Prostate gland (tissue), 2 donors: ENCODE measurements around the gene PANK3. TPM values are rescaled to one million over a fixed set of nuclear protein-coding genes. Genes with fewer than 3 reads are reported as not detected.

Experiments
- DNase-seq: peaks from one replicate; pipeline ENCODE4 v3.0.0-alpha.2; 2019; ENCODE audit warnings: low spot score
- H3K27ac ChIP-seq, 2 donors: fragments of 200-600 bp; sonication (generic); 2 replicates each; pipeline ENCODE4 v1.5.1; 2017 to 2019
- H3K27me3 ChIP-seq: fragments of 200-600 bp; sonication (generic); replicated peaks from 2 replicates; pipeline ENCODE4 v1.5.1; 2019; ENCODE audit not compliant: insufficient read depth
- H3K36me3 ChIP-seq, 2 donors: fragments of 200-600 bp; sonication (generic); 1 replicate in 1 of 2; 2 replicates in 1 of 2; pipeline versions ENCODE4 v1.5.1 to v1.8.1; 2017 to 2019
- H3K4me1 ChIP-seq: fragments of 200-600 bp; sonication (generic); replicated peaks from 2 replicates; pipeline ENCODE4 v1.5.1; 2019
- H3K4me3 ChIP-seq, 2 donors: fragments of 200-600 bp; sonication (generic); 2 replicates each; pipeline ENCODE4 v1.5.1; 2017 to 2019
- H3K9me3 ChIP-seq: fragments of 200-600 bp; sonication (generic); 2 replicates; pipeline ENCODE4 v1.5.1; 2017
- POLR2A ChIP-seq: fragments of 450-650 bp; IDR thresholded peaks from one replicate; pipeline ENCODE4 v1.6.1; 2016; ENCODE audit warnings: antibody characterized with exemption, mild to moderate bottlenecking
- POLR2AphosphoS5 ChIP-seq: sonication (generic); formaldehyde crosslinking; IDR thresholded peaks from one replicate; pipeline ENCODE4 v1.6.1; 2017; ENCODE audit warnings: antibody characterized with exemption
- WGBS: methylation state at CpG from one replicate; pipeline ENCODE4 v1.1.5; 2018; 5-methylcytosine and 5-hydroxymethylcytosine counted together
- intact Hi-C: fragments of 100-400 bp; cut with DNase I; formaldehyde crosslinking; loops from one replicate; pipeline ENCODE4 v1.14.2; 2022
- total RNA-seq, 2 donors: library from RNA; depleted of rRNA; stranded (reverse); fragments of >200 nt; gene quantifications; one replicate each; pipeline ENCODE4 v1.1.0, GENCODE V29; 2016
- TF ChIP-seq, protein P1 (sequence below), 4 experiments: fragments of 200-600 bp in 2 of 4; fragments of 450-650 bp in 2 of 4; sonication (generic) in 2 of 4; IDR thresholded peaks; 1 replicate in 3 of 4; 2 replicates in 1 of 4; pipeline ENCODE4 v1.5.1; 2016 to 2019; ENCODE audit warnings: antibody characterized with exemption in 4 of 4, mild to moderate bottlenecking in 2 of 4, moderate library complexity in 2 of 4

Gene PANK3
- total RNA-seq, 2 donors from 2014 or later = 24.8 to 48.7 TPM

DNA sequence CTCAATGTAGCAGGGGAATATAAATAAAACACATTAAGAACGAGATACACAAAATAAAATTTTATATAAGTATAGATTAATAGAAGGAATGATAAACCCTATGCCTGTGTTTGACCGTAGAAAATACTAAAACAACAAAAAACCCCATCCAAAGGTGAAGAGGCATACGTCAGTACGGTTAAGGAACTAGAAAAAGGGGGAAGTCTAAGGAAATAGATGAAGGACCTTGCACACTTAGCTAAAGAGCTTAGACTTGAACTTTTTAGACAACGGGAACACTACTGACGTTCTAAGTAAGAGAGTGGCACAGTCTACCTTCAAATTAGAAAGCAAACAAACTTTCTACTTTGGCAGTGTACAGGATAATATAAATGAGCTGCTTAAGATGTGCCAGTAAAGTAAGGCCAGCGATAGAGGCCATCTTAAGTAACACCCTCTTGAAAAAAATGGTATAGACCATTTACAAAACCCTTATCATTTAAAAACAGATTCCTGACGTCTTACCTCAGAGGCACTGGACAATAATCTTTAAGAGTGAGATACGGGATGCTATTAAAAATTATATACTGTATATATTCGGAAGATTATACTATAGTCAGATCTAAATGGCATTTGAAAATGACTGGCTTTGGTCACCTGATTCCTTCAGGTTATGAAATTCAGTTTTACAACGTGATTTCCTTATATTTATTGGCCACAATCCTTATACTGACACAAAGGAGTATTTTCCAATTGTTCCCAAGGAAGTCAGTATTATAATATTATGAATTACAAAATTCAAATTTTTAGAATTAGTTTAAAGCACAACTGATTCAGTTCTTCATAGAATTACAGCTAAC lies 8.5 kb downstream of the PANK3 start:
- intact Hi-C loops = no loop called here
- WGBS = 85% methylated on average over 11 of the region's 11 CpGs
- Histone ChIP-seq H3K36me3 (no peaks in the 10 kb centered on the region), H3K4me3 (no peak overlapping the region), H3K27ac (no peak overlapping the region), H3K27me3 (no peaks in the 10 kb centered on the region), H3K9me3 (no peaks in the 10 kb centered on the region), H3K4me1 (no peaks in the 10 kb centered on the region)
- DNase-seq = no peak
- TF ChIP-seq POLR2A = no peak
- TF ChIP-seq, protein P1, sequence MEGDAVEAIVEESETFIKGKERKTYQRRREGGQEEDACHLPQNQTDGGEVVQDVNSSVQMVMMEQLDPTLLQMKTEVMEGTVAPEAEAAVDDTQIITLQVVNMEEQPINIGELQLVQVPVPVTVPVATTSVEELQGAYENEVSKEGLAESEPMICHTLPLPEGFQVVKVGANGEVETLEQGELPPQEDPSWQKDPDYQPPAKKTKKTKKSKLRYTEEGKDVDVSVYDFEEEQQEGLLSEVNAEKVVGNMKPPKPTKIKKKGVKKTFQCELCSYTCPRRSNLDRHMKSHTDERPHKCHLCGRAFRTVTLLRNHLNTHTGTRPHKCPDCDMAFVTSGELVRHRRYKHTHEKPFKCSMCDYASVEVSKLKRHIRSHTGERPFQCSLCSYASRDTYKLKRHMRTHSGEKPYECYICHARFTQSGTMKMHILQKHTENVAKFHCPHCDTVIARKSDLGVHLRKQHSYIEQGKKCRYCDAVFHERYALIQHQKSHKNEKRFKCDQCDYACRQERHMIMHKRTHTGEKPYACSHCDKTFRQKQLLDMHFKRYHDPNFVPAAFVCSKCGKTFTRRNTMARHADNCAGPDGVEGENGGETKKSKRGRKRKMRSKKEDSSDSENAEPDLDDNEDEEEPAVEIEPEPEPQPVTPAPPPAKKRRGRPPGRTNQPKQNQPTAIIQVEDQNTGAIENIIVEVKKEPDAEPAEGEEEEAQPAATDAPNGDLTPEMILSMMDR (IDR thresholded peaks at IDR 0.05) = no peak

DNA sequence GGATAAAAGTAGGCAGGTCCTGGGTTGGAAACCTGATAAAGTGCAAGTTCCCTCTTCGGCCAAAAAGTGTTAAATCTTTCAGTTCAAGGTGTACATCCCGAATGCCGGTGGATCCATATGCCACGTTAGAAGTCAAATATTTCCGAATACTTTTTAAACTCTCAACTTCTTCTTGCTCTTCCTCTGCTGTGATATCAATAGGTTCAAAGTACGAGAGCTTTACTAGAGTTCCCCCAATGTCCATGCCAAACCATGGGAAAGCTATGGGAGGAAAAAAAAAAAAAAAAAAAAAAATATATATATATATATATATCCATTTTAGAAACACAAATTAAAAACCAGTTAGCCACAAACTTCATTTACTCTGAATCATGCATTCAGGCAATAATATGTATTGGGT lies 10.4 kb downstream of the PANK3 start:
- DNase-seq = no peak
- no peaks in the 10 kb centered on the region for H3K27me3 ChIP-seq
- no peaks in the 10 kb centered on the region for H3K4me1 ChIP-seq
- H3K9me3 ChIP-seq = no peaks in the 10 kb centered on the region
- intact Hi-C loops = no loop called here
- H3K36me3 ChIP-seq = no peaks in the 10 kb centered on the region
- WGBS = 97% methylated on average over 6 of the region's 6 CpGs
- H3K27ac ChIP-seq = no peak overlapping the region
- no peak overlapping the region for H3K4me3 ChIP-seq
- TF ChIP-seq POLR2A (no peak), POLR2AphosphoS5 (no peak)
- TF ChIP-seq, protein P1 (IDR thresholded peaks at IDR 0.05) = no peak

DNA sequence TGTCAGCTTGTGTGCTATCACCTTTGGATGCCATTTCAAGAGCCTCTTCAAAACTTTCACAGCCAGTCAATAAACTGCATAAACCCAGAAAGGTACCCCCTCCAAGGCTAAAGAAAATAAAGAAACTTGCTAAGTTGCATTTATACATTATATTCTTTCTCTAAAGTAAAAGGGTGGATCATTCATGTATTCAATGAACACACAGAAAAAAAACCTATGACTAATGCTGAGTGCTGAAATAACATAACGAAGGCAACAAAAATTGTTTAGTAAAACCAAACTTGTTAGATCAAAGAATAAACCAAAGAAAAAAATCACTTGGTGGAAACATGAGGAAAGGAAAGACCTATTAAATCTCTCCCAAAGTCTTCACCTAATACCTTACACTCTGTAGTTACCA lies 15.2 kb downstream of the PANK3 start:
- H3K27ac ChIP-seq = no peak overlapping the region
- WGBS = 88% methylated on average over 1 of the region's 1 CpG
- no peaks in the 10 kb centered on the region for H3K36me3 ChIP-seq
- no peak overlapping the region for H3K4me3 ChIP-seq
- H3K4me1 ChIP-seq = no peaks in the 10 kb centered on the region
- intact Hi-C loops = no loop called here
- H3K27me3 ChIP-seq = no peaks in the 10 kb centered on the region
- H3K9me3 ChIP-seq = no peaks in the 10 kb centered on the region
- no peak for DNase-seq
- TF ChIP-seq, protein P1 (IDR thresholded peaks at IDR 0.05) = no peak
- TF ChIP-seq POLR2A (no peak), POLR2AphosphoS5 (no peak)

DNA sequence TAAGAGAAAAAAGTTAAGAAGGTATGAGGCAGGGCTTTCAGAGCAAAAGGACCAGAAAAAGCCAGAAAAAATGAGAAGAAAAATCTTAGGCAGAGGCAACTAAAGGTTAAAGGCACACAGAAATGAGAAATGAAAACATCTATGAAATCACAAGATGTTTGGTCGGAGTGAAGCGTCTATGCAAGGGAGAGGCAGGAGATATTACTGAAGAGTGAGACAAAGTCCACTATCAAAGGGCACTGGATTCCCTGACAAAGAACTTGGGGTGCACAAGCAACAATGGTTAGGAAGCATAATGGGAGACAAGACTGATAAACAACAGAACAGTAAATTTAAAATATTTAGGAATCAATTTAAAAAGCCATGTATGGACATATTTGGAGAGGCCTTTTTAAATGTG lies 16.9 kb downstream of the PANK3 start:
- intact Hi-C loops = no loop called here
- Histone ChIP-seq H3K27ac (no peak overlapping the region), H3K9me3 (no peaks in the 10 kb centered on the region), H3K36me3 (no peaks in the 10 kb centered on the region), H3K4me3 (no peak overlapping the region), H3K4me1 (no peaks in the 10 kb centered on the region), H3K27me3 (no peaks in the 10 kb centered on the region)
- no peak for TF ChIP-seq POLR2A
- TF ChIP-seq, protein P1 (IDR thresholded peaks at IDR 0.05) = no peak
- TF ChIP-seq POLR2AphosphoS5 = no peak
- DNase-seq = no peak
- 50% methylated on average over 2 of the region's 2 CpGs for WGBS

DNA sequence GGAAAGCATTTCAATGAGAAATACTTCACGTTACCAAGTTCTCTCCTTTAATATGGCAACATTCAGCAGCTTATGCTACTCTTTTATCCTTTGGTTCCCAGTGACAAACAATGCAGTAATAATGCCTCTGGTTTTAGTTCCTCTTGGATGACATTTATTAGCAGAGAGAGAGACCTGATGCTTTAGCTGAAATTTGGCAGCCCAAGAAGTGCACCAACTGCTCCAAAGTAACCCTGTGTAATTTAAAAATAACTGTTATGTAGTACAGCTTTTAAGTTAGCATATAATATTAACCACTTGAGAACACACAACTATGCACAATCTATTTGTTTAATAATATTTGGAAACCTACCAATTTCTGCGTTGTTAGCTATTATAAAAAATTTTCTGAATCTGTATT lies 21.8 kb downstream of the PANK3 start:
- TF ChIP-seq POLR2A (no peak), POLR2AphosphoS5 (no peak)
- TF ChIP-seq, protein P1 (IDR thresholded peaks at IDR 0.05) = no peak
- Histone ChIP-seq H3K36me3 (no peaks in the 10 kb centered on the region), H3K9me3 (no peaks in the 10 kb centered on the region), H3K4me1 (no peaks in the 10 kb centered on the region), H3K27me3 (no peaks in the 10 kb centered on the region), H3K4me3 (no peak overlapping the region), H3K27ac (no peak overlapping the region)
- no peak for DNase-seq
- intact Hi-C loops = no loop called here
- 61% methylated on average over 2 of the region's 2 CpGs for WGBS
